ENCODE data around the gene ZNF654.

Gene ZNF654

GRCh38 chr3:88036221-88036620, 22.8 kb upstream of the ZNF654 start:
- TF ChIP-seq CTCF (IDR thresholded peaks at IDR 0.05; ENCODE audit: low read depth, low read length, missing control alignments), result no peak
- in situ Hi-C loops (cut with HindIII; ENCODE audit: low sequenced_read_pairs), result no loop called here
- H3K4me3 ChIP-seq (ENCODE audit: low read depth, low read length), result no peak overlapping the region
- no peak for DNase-seq (ENCODE audit: low read depth)

GRCh38 chr3:88038566-88038965, 20.5 kb upstream of the ZNF654 start:
- in situ Hi-C loops (cut with HindIII; ENCODE audit: low sequenced_read_pairs), result no loop called here
- no peak for TF ChIP-seq CTCF (IDR thresholded peaks at IDR 0.05; ENCODE audit: low read depth, low read length, missing control alignments)
- DNase-seq (ENCODE audit: low read depth), result no peak
- H3K4me3 ChIP-seq (ENCODE audit: low read depth, low read length), result no peak overlapping the region

GRCh38 chr3:88040529-88040928, 18.5 kb upstream of the ZNF654 start:
- in situ Hi-C loops (cut with HindIII; ENCODE audit: low sequenced_read_pairs), result no loop called here
- DNase-seq (ENCODE audit: low read depth), result no peak
- TF ChIP-seq CTCF (IDR thresholded peaks at IDR 0.05; ENCODE audit: low read depth, low read length, missing control alignments), result no peak
- no peak overlapping the region for H3K4me3 ChIP-seq (ENCODE audit: low read depth, low read length)

GRCh38 chr3:88041005-88041404, 18.1 kb upstream of the ZNF654 start:
- no peak for DNase-seq (ENCODE audit: low read depth)
- no peak overlapping the region for H3K4me3 ChIP-seq (ENCODE audit: low read depth, low read length)
- in situ Hi-C loops (cut with HindIII; ENCODE audit: low sequenced_read_pairs), result no loop called here
- TF ChIP-seq CTCF (IDR thresholded peaks at IDR 0.05; ENCODE audit: low read depth, low read length, missing control alignments), result no peak

- TF ChIP-seq CTCF (IDR thresholded peaks at IDR 0.05; ENCODE audit: low read depth, low read length, missing control alignments), result no peak
- in situ Hi-C loops (cut with HindIII; ENCODE audit: low sequenced_read_pairs), result no loop called here
- H3K4me3 ChIP-seq (ENCODE audit: low read depth, low read length), result no peak overlapping the region
- DNase-seq (ENCODE audit: low read depth), result no peak
These were observed 14.6 kb upstream of the ZNF654 start for GRCh38 chr3:88044411-88044810.

- no peak overlapping the region for H3K4me3 ChIP-seq (ENCODE audit: low read depth, low read length)
- no peak for DNase-seq (ENCODE audit: low read depth)
- TF ChIP-seq CTCF (IDR thresholded peaks at IDR 0.05; ENCODE audit: low read depth, low read length, missing control alignments), result no peak
- in situ Hi-C loops (cut with HindIII; ENCODE audit: low sequenced_read_pairs), result no loop called here
These were observed 12.3 kb upstream of the ZNF654 start for GRCh38 chr3:88046766-88047165.
